HEK293 (cell line): ENCODE measurements around the gene XPO5.
"Not testable (repeated sequence)": the region's sequence is repeated elsewhere in the genome, so short reads cannot be mapped to it uniquely, and the experiment has no call there.

Source experiments
- CTCF ChIA-PET: fragments of 350-600 bp; formaldehyde crosslinking; extraction: SDS; loops from one replicate; lab custom pipeline; 2021; ENCODE audit warnings: antibody characterized with exemption; lab: Yijun Ruan, JAX
- POLR2A ChIA-PET: fragments of 300-600 bp; formaldehyde crosslinking; extraction: SDS; loops from one replicate; lab custom pipeline; 2020; ENCODE audit warnings: antibody characterized with exemption, inconsistent platforms; lab: Yijun Ruan, JAX
- H3K27ac ChIP-seq: fragments of 200-500 bp; sonication (Bioruptor generic); 2 replicates; pipeline ENCODE4 v1.5.1; 2014; ENCODE audit warnings: low read depth, low read length, control low read depth, inconsistent platforms; ENCODE audit errors: extremely low read depth
- H3K36me3 ChIP-seq, 2 experiments: fragments of 200-500 bp in 1 of 2; sonication (Bioruptor generic) in 1 of 2; 1 replicate in 1 of 2; 2 replicates in 1 of 2; pipeline ENCODE4 v1.5.1; 2014 to 2017; ENCODE audit warnings: inconsistent platforms in 2 of 2, low read length in 2 of 2; ENCODE audit not compliant: control insufficient read depth in 2 of 2, insufficient read depth in 1 of 2
- H3K4me1 ChIP-seq: fragments of 200-500 bp; sonication (Bioruptor generic); 2 replicates; pipeline ENCODE4 v1.5.1; 2014; ENCODE audit warnings: mild to moderate bottlenecking, low read length, inconsistent platforms; ENCODE audit not compliant: control insufficient read depth, insufficient read depth
- H3K4me3 ChIP-seq: 2 replicates; pipeline ENCODE4 v1.5.1; 2011; ENCODE audit warnings: low read depth, mild to moderate bottlenecking, control low read depth, low read length, moderate library complexity
- H3K9me3 ChIP-seq: fragments of 200-500 bp; sonication (Bioruptor generic); 2 replicates; pipeline ENCODE4 v1.5.1; 2014; ENCODE audit warnings: low read depth, low read length, inconsistent platforms; ENCODE audit not compliant: control insufficient read depth, insufficient read depth
- CTCF ChIP-seq: fragments of 450-650 bp; formaldehyde crosslinking; IDR thresholded peaks from 2 replicates; pipeline ENCODE4 v1.5.1; 2016; ENCODE audit warnings: missing biosample characterization, missing genetic modification characterization
- GLI2 ChIP-seq: fragments of 450-650 bp; formaldehyde crosslinking; IDR thresholded peaks from 2 replicates; pipeline ENCODE4; 2017; ENCODE audit warnings: missing biosample characterization, missing genetic modification characterization, low read depth, borderline replicate concordance
- GLI4 ChIP-seq: fragments of 450-650 bp; formaldehyde crosslinking; IDR thresholded peaks from 2 replicates; pipeline ENCODE4 v1.5.1; 2016; ENCODE audit warnings: missing biosample characterization, missing genetic modification characterization
- GLIS2 ChIP-seq: fragments of 450-650 bp; formaldehyde crosslinking; IDR thresholded peaks from 2 replicates; pipeline ENCODE4 v1.5.1; 2016; ENCODE audit warnings: missing biosample characterization, missing genetic modification characterization
- IKZF3 ChIP-seq: fragments of 450-650 bp; IDR thresholded peaks from 2 replicates; pipeline ENCODE4 v1.5.0; 2018; ENCODE audit warnings: missing biosample characterization, mild to moderate bottlenecking, missing genetic modification characterization, moderate library complexity
- ZBTB8A ChIP-seq: fragments of 450-650 bp; formaldehyde crosslinking; IDR thresholded peaks from 2 replicates; pipeline ENCODE4 v1.5.1; 2016; ENCODE audit warnings: missing biosample characterization, missing genetic modification characterization
- ZFP37 ChIP-seq: fragments of 450-650 bp; formaldehyde crosslinking; IDR thresholded peaks from 2 replicates; pipeline ENCODE4 v1.5.1; 2016; ENCODE audit warnings: missing biosample characterization, missing genetic modification characterization
- ZIC2 ChIP-seq: fragments of 450-650 bp; formaldehyde crosslinking; IDR thresholded peaks from 2 replicates; pipeline ENCODE4 v1.5.1; 2016; ENCODE audit warnings: missing biosample characterization, missing genetic modification characterization
- ZNF121 ChIP-seq: fragments of 450-650 bp; formaldehyde crosslinking; IDR thresholded peaks from 2 replicates; pipeline ENCODE4 v1.5.1; 2016; ENCODE audit warnings: missing biosample characterization, missing genetic modification characterization
- ZNF362 ChIP-seq: fragments of 450-650 bp; formaldehyde crosslinking; IDR thresholded peaks from 2 replicates; pipeline ENCODE4 v1.5.1; 2016; ENCODE audit warnings: missing biosample characterization, missing genetic modification characterization
- ZNF510 ChIP-seq: fragments of 450-650 bp; formaldehyde crosslinking; IDR thresholded peaks from 2 replicates; pipeline ENCODE4 v1.5.1; 2018; ENCODE audit warnings: mild to moderate bottlenecking, missing genetic modification characterization, missing biosample characterization; ENCODE audit not compliant: insufficient replicate concordance
- ZNF548 ChIP-seq: fragments of 450-650 bp; formaldehyde crosslinking; IDR thresholded peaks from 2 replicates; pipeline ENCODE4 v1.5.1; 2016; ENCODE audit warnings: missing biosample characterization, missing genetic modification characterization
- ZNF561 ChIP-seq: fragments of 450-650 bp; IDR thresholded peaks from 2 replicates; pipeline ENCODE4 v1.5.1; 2018; ENCODE audit warnings: missing biosample characterization, missing genetic modification characterization, borderline replicate concordance
- ZNF571 ChIP-seq: fragments of 450-650 bp; formaldehyde crosslinking; IDR thresholded peaks from 2 replicates; pipeline ENCODE4 v1.5.0; 2017; ENCODE audit warnings: missing biosample characterization, missing genetic modification characterization
- ZNF76 ChIP-seq: fragments of 450-650 bp; formaldehyde crosslinking; IDR thresholded peaks from 2 replicates; pipeline ENCODE4; 2016; ENCODE audit warnings: low read depth, missing biosample characterization, missing genetic modification characterization, borderline replicate concordance
- TF ChIP-seq, protein P1 (sequence below): fragments of 450-650 bp; IDR thresholded peaks from 2 replicates; pipeline ENCODE4 v1.5.1; 2018; ENCODE audit warnings: missing biosample characterization, missing genetic modification characterization

Gene XPO5

DNA sequence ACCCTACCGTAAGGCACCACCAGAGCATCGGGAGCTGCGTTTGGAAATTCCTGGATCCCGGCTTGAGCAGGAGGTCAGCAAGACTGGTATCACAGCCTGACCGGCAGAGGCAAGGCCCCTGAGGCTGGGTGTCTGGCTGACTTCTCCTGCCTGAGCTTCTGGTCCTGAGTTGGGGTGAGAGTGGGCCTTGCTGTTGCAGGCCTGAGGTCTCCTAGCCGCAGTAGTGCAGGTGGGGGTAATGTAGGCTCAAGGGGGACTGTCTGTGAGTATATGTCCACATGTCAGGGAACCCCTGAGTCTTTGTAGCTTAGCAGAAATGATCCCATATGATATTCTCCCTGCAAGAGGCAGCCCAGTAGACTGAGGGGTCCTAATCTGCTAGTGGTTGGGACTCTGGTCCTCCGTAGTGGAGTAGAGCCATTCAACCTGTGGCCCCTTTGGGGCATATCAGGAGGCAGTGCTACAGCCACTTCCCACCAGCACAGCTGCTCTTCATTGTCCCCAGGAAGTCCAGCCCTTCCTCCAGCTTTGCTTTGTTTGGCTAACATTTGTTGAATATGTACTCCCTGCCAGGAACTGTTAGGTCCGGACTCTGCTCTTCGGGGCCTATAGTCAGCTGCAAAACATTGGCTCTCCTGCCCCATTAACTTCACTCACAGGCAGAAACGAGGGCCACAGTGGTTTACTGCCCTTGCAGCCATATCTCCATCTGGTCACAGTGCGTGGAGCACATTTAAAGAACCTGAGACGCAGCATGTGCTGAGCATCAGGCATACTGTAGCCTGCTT lies 76.6 kb downstream of the XPO5 start:
- Histone ChIP-seq H3K4me3 (no peak overlapping the region), H3K27ac (no peak overlapping the region), H3K4me1 (peaks cover 7% of the 10 kb centered on the region), H3K36me3 (peaks cover 13 to 72% of the 10 kb centered on the region in 2 experiments; a peak in 2 of 3 replicates), H3K9me3 (no peaks in the 10 kb centered on the region)
- ChIA-PET POLR2A (no interaction called here), CTCF (interaction anchor here (0.6 to 11.2 kb wide), 4 partner anchors 9 to 270 kb away, joined by 3 to 142 read pairs (median 3); partner anchors contain the start of genes DNPH1 and LRRC73)
- TF ChIP-seq ZNF76 (tag by site-specific recombination) (no peak), GLIS2 (no peak), GLI4 (tag by site-specific recombination) (no peak), GLI2 (no peak), IKZF3 (tag by site-specific recombination) (no peak), ZNF571 (tag by site-specific recombination) (no peak), ZNF510 (no peak)
- TF ChIP-seq, protein P1, sequence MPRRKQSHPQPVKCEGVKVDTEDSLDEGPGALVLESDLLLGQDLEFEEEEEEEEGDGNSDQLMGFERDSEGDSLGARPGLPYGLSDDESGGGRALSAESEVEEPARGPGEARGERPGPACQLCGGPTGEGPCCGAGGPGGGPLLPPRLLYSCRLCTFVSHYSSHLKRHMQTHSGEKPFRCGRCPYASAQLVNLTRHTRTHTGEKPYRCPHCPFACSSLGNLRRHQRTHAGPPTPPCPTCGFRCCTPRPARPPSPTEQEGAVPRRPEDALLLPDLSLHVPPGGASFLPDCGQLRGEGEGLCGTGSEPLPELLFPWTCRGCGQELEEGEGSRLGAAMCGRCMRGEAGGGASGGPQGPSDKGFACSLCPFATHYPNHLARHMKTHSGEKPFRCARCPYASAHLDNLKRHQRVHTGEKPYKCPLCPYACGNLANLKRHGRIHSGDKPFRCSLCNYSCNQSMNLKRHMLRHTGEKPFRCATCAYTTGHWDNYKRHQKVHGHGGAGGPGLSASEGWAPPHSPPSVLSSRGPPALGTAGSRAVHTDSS (tag by site-specific recombination): no peak

DNA sequence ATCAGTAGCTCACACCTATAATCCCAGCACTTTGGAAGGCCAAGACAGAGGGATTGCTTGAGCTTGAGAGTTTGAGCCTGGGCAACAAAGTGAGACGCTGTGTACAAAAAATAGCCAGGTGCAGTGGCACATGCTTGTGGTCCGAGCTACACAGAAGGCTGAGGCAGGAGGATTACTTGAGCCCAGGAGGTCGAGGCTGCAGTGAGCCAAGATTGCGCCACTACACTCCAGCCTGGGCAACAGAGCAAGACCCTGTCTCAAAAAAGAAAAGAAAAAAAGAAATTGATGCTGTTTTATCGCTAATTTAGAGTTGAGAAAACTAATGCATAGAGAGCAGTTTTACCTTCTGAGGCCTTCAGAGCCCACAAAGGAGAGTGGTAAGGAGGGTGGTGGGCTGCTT lies 77.5 kb downstream of the XPO5 start:
- peak; percentile 64; the same call in 1 of the 2 replicates for TF ChIP-seq ZNF121 (tag by site-specific recombination)
- CTCF ChIA-PET: interaction anchor here (0.6 to 11.2 kb wide), 7 partner anchors 10 to 759 kb away, joined by 3 to 142 read pairs (median 6); partner anchors contain the start of genes DLK2, DNPH1 and LRRC73
- H3K36me3 ChIP-seq: peaks cover 9 to 75% of the 10 kb centered on the region in 2 experiments; a peak in 2 of 3 replicates
- H3K4me3 ChIP-seq, POLR2A ChIA-PET, H3K4me1 ChIP-seq, H3K9me3 ChIP-seq, H3K27ac ChIP-seq: not testable (repeated sequence)

GRCh38 chr6:43497689-43498088 lies 78.1 kb downstream of the XPO5 start:
- TF ChIP-seq ZIC2 (peak; percentile 31; the same call in 1 of the 2 replicates), CTCF (tag by site-specific recombination) (no peak)
- POLR2A ChIA-PET: no interaction called here
- Histone ChIP-seq H3K9me3 (no peaks in the 10 kb centered on the region), H3K27ac (no peak overlapping the region), H3K4me3 (no peak overlapping the region), H3K36me3 (peaks cover 9 to 70% of the 10 kb centered on the region in 2 experiments; a peak in 2 of 3 replicates), H3K4me1 (peaks cover 7% of the 10 kb centered on the region)
- CTCF ChIA-PET: interaction anchor here (0.7 to 11.2 kb wide), 9 partner anchors 10 to 759 kb away, joined by 3 to 142 read pairs (median 14); partner anchors contain the start of genes DLK2 and LRRC73

DNA sequence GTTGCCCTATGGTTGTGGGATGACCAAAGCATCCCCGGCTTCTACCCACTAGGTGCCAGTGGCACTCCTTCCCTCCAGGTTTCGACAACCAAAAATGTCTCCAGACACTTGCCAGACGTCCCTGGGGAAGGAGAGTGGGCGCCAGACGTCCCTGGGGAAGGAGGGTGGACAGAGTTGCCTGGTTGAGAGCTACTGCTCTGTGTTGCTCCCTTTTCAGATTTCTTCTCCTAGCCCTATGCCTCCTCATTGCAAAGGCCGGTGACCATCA lies 78.8 kb downstream of the XPO5 start:
- peaks cover 9 to 63% of the 10 kb centered on the region in 2 experiments; a peak in 2 of 3 replicates for H3K36me3 ChIP-seq
- no peak for TF ChIP-seq ZNF561 (tag by site-specific recombination)
- TF ChIP-seq ZFP37 (tag by site-specific recombination): no peak
- TF ChIP-seq ZBTB8A (tag by site-specific recombination): no peak
- TF ChIP-seq ZNF362 (tag by site-specific recombination): no peak
- TF ChIP-seq ZNF548 (tag by site-specific recombination): no peak
- peaks cover 7% of the 10 kb centered on the region for H3K4me1 ChIP-seq
- no peak overlapping the region for H3K4me3 ChIP-seq
- CTCF ChIA-PET: interaction anchor here (0.6 to 11.2 kb wide), 19 partner anchors 10 to 233 kb away, joined by 3 to 142 read pairs (median 5); partner anchors contain the start of genes DLK2, LRRC73 and TJAP1
- no peaks in the 10 kb centered on the region for H3K9me3 ChIP-seq
- no peak overlapping the region for H3K27ac ChIP-seq
- POLR2A ChIA-PET: interaction anchor here (1.3 to 1.8 kb wide), 2 partner anchors 9 to 19 kb away, joined by 3 to 5 read pairs; partner anchors contain the start of gene TJAP1
